K562 (cell line): ENCODE results near the gene COA3. TPM values are rescaled to one million over a fixed set of nuclear protein-coding genes. Genes with fewer than 3 reads are reported as not detected.

Source experiments
- C11orf30 ChIP-seq: fragments of 450-650 bp; IDR thresholded peaks from 2 replicates; pipeline ENCODE4 v1.6.1; 2016; ENCODE audit warnings: low read depth, mild to moderate bottlenecking
- CHD4 ChIP-seq: fragments of 200-600 bp; sonication (generic); IDR thresholded peaks from 3 replicates; pipeline ENCODE4 v1.6.1; 2012; ENCODE audit warnings: low read depth, mild to moderate bottlenecking, mixed read lengths, low read length, inconsistent platforms; ENCODE audit not compliant: insufficient read depth, insufficient replicate concordance, poor library complexity, severe bottlenecking
- KDM1A ChIP-seq, 2 experiments: fragments of 450-650 bp; IDR thresholded peaks; 2 replicates each; pipeline ENCODE4 v1.6.1; 2016; ENCODE audit warnings: mild to moderate bottlenecking in 2 of 2
- MTA3 ChIP-seq: fragments of 450-650 bp; formaldehyde crosslinking; IDR thresholded peaks from 2 replicates; pipeline ENCODE4 v1.6.1; 2017; ENCODE audit warnings: mild to moderate bottlenecking, borderline replicate concordance
- PHF21A ChIP-seq: fragments of 450-650 bp; IDR thresholded peaks from 2 replicates; pipeline ENCODE4 v1.6.1; 2017; ENCODE audit warnings: low read depth, borderline replicate concordance
- POLR3A ChIP-seq: IDR thresholded peaks from 2 replicates; pipeline ENCODE4 v1.6.1; 2011; ENCODE audit warnings: borderline replicate concordance, mild to moderate bottlenecking, moderate library complexity; ENCODE audit not compliant: insufficient read length, insufficient read depth; ENCODE audit errors: extremely low read depth
- RBM15 ChIP-seq: fragments of 200-400 bp; formaldehyde crosslinking; IDR thresholded peaks from 2 replicates; pipeline ENCODE4 v1.6.1; 2018; ENCODE audit warnings: mild to moderate bottlenecking, low read length, moderate library complexity; ENCODE audit not compliant: insufficient read depth
- TAL1 ChIP-seq: fragments of 450-650 bp; IDR thresholded peaks from 2 replicates; pipeline ENCODE4 v1.6.1; 2016; ENCODE audit warnings: mild to moderate bottlenecking
- YBX1 ChIP-seq: fragments of 450-650 bp; IDR thresholded peaks from 2 replicates; pipeline ENCODE4 v1.7.1; 2016; ENCODE audit warnings: mild to moderate bottlenecking
- polyA plus RNA-seq, 8 experiments: library from polyadenylated mRNA; depleted of rRNA in 4 of 8; stranded (reverse) in 5 of 8; unstranded in 3 of 8; fragments of >200 nt; fragmentation: Nextera tagmentation in 2 of 8; fragmentation: Illumina TruSeq in 1 of 8; extraction: Ambion mirVana in 2 of 8; extraction: Trizol in 1 of 8; gene quantifications; 2 replicates each; pipeline versions ENCODE4 v1.2.1 to v1.2.3, GENCODE V29; 2011 to 2014; ENCODE audit warnings: inconsistent platforms in 1 of 8, missing spikeins in 1 of 8
- total RNA-seq, 7 experiments: library from RNA; depleted of rRNA in 6 of 7; stranded (reverse); fragments of >200 nt in 6 of 7; fragmentation: Illumina TruSeq in 2 of 7; extraction: Trizol in 2 of 7; gene quantifications; 2 replicates each; pipeline versions ENCODE4 v1.2.1 to v1.2.3, GENCODE V29; 2011 to 2021; ENCODE audit warnings: low replicate concordance in 1 of 7
- TF ChIP-seq, protein P1 (sequence below), 2 experiments: fragments of 450-650 bp; conservative IDR thresholded peaks; 2 replicates each; pipeline ENCODE4 v1.6.1; 2017; ENCODE audit warnings: mild to moderate bottlenecking in 2 of 2, moderate library complexity in 2 of 2
- TF ChIP-seq, protein P2 (sequence below): fragments of 450-650 bp; IDR thresholded peaks from 2 replicates; pipeline ENCODE4 v1.6.1; 2016; ENCODE audit warnings: borderline replicate concordance
- TF ChIP-seq, protein P3 (sequence below): fragments of 450-650 bp; IDR thresholded peaks from 2 replicates; pipeline ENCODE4 v1.7.0; 2016; ENCODE audit warnings: borderline replicate concordance

Gene COA3
- total and polyA plus RNA-seq, 9 of the 15 experiments (the other 6 are each of a cell fraction or from before 2014, with no cell fraction given) = 49.6 to 153 (median 61.4) TPM

DNA sequence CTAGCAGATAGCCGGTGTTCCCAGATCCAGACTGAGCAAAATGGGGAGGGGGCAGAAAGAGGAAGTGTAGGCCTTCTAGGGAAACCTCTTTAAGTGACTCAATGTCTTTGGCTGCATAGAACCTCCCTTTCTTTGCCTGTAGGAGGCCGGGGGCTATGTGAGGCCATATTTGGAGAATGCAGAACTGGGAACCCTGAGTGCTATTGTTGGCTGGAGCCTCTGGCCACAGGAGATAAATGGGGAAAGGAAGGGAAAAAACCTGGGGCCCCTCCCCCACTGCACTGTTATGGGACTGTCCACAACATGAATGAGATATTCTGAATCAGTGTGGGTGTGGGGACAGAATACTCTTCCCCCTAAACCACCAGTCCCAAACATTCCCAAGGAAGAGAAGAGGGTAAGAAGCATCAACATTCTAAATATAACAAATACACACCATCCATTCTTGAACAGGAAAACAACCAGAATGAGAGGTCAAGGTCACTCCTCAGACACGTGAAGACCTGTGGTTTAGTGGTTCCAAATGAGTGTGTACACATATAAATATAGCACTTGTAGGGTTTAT lies 22.9 kb downstream of the COA3 start (continued):
- TF ChIP-seq POLR3A (no peak), C11orf30 (no peak), KDM1A (IDR thresholded peaks at IDR 0.05) (peak; percentile 74 to 75; a peak in 3 of 4 replicates), TAL1 (peak; percentile 70), MTA3 (no peak), RBM15 (no peak), YBX1 (no peak), CHD4 (no peak), PHF21A (no peak; the same call in 1 of the 2 replicates)
- TF ChIP-seq, protein P1, sequence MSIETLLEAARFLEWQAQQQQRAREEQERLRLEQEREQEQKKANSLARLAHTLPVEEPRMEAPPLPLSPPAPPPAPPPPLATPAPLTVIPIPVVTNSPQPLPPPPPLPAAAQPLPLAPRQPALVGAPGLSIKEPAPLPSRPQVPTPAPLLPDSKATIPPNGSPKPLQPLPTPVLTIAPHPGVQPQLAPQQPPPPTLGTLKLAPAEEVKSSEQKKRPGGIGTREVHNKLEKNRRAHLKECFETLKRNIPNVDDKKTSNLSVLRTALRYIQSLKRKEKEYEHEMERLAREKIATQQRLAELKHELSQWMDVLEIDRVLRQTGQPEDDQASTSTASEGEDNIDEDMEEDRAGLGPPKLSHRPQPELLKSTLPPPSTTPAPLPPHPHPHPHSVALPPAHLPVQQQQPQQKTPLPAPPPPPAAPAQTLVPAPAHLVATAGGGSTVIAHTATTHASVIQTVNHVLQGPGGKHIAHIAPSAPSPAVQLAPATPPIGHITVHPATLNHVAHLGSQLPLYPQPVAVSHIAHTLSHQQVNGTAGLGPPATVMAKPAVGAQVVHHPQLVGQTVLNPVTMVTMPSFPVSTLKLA (conservative IDR thresholded peaks at IDR 0.05) = peak in 1 of 2 experiments; percentile 44; a peak in 3 of 4 replicates
- TF ChIP-seq, protein P2, sequence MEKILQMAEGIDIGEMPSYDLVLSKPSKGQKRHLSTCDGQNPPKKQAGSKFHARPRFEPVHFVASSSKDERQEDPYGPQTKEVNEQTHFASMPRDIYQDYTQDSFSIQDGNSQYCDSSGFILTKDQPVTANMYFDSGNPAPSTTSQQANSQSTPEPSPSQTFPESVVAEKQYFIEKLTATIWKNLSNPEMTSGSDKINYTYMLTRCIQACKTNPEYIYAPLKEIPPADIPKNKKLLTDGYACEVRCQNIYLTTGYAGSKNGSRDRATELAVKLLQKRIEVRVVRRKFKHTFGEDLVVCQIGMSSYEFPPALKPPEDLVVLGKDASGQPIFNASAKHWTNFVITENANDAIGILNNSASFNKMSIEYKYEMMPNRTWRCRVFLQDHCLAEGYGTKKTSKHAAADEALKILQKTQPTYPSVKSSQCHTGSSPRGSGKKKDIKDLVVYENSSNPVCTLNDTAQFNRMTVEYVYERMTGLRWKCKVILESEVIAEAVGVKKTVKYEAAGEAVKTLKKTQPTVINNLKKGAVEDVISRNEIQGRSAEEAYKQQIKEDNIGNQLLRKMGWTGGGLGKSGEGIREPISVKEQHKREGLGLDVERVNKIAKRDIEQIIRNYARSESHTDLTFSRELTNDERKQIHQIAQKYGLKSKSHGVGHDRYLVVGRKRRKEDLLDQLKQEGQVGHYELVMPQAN = no peak; the same call in 1 of the 2 replicates
- TF ChIP-seq, protein P3, sequence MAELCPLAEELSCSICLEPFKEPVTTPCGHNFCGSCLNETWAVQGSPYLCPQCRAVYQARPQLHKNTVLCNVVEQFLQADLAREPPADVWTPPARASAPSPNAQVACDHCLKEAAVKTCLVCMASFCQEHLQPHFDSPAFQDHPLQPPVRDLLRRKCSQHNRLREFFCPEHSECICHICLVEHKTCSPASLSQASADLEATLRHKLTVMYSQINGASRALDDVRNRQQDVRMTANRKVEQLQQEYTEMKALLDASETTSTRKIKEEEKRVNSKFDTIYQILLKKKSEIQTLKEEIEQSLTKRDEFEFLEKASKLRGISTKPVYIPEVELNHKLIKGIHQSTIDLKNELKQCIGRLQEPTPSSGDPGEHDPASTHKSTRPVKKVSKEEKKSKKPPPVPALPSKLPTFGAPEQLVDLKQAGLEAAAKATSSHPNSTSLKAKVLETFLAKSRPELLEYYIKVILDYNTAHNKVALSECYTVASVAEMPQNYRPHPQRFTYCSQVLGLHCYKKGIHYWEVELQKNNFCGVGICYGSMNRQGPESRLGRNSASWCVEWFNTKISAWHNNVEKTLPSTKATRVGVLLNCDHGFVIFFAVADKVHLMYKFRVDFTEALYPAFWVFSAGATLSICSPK = no peak
